Right renal cortex interstitium (tissue), 3 donors: ENCODE data around the gene HNRNPU. TPM values are rescaled to one million over a fixed set of nuclear protein-coding genes. Genes with fewer than 3 reads are reported as not detected.

Source experiments
- DNase-seq, 3 donors: peaks; one replicate each; pipeline ENCODE4 v3.0.0-alpha.2; 2013; ENCODE audit warnings: low read depth in 3 of 3, low spot score in 2 of 3
- polyA plus RNA-seq, 3 donors: library from polyadenylated mRNA; unstranded; fragments of 120-200 nt; gene quantifications; one replicate each; pipeline ENCODE4 v1.2.1, GENCODE V29; 2013; ENCODE audit not compliant: insufficient read length in 3 of 3

The HNRNPU gene
- polyA plus RNA-seq, 3 donors = 661 to 708 (median 667) TPM

- DNase-seq = no peak
These were observed 51.0 kb downstream of the HNRNPU start for GRCh38 chr1:244813327-244813726.

GRCh38 chr1:244810221-244810620, 54.1 kb downstream of the HNRNPU start:
- DNase-seq = no peak

- no peak for DNase-seq
These were observed 57.2 kb downstream of the HNRNPU start for GRCh38 chr1:244807138-244807537.

GRCh38 chr1:244804841-244805240, 59.5 kb downstream of the HNRNPU start:
- DNase-seq = no peak

GRCh38 chr1:244802556-244803239, 61.6 kb downstream of the HNRNPU start:
- no peak for DNase-seq

GRCh38 chr1:244802041-244802440, 62.3 kb downstream of the HNRNPU start:
- DNase-seq = no peak

- DNase-seq = no peak
These were observed 63.1 kb downstream of the HNRNPU start for GRCh38 chr1:244801246-244801645.

- DNase-seq = no peak
These were observed 63.5 kb downstream of the HNRNPU start for GRCh38 chr1:244800821-244801220.

Other genes starting within 250 kb of the HNRNPU start
- 10 to 100 TPM; 47.0 to 53.7 (median 47.4) TPM for gene DESI2, start 211.4 kb downstream of the HNRNPU start, polyA plus RNA-seq
- gene COX20, start 28.9 kb downstream of the HNRNPU start, polyA plus RNA-seq = 100 to 1,000 TPM; 105 to 111 (median 109) TPM